Cardiac fibroblast (primary cell): ENCODE results near the gene FAM163A.

Source experiments
- DNase-seq, 2 donors: peaks; one replicate each; pipeline versions ENCODE4 v3.0.0 to v3.0.0-alpha.2; 2010; ENCODE audit warnings: low read depth in 2 of 2
- H3K4me3 ChIP-seq, 2 donors: replicated peaks in 1 of 2; 1 replicate in 1 of 2; 2 replicates in 1 of 2; pipeline ENCODE4 v1.5.1; 2011; ENCODE audit warnings: low read depth in 2 of 2, low read length in 2 of 2, mild to moderate bottlenecking in 2 of 2, moderate library complexity in 1 of 2
- TF ChIP-seq, protein P1 (sequence below): IDR thresholded peaks from one replicate; pipeline ENCODE4 v1.5.1; 2011; ENCODE audit warnings: low read depth, mild to moderate bottlenecking, low read length, inconsistent platforms

Gene FAM163A

DNA sequence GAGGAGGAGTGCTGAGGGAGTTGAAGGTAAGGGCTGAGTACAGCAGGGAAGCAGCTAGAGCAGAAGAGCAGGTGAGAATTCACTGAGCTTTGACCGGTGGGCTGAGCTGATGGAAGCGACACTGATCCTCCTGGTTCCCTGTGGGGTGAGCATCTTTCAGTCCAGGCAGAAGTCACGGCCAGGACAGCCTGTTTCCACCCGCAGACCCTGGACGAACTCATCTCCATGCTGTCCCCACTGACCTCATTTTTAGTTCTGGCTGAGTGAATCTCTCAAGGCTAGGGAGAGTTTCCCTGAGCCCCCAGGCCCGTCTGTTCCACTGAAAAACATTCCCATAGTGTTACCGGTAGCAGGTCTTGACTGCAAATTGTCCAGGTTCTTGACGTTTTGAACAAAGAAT lies 31.5 kb downstream of the FAM163A start:
- H3K4me3 ChIP-seq, result peak overlapping the region in 1 of 2 donors; percentile 7
- TF ChIP-seq, protein P1, sequence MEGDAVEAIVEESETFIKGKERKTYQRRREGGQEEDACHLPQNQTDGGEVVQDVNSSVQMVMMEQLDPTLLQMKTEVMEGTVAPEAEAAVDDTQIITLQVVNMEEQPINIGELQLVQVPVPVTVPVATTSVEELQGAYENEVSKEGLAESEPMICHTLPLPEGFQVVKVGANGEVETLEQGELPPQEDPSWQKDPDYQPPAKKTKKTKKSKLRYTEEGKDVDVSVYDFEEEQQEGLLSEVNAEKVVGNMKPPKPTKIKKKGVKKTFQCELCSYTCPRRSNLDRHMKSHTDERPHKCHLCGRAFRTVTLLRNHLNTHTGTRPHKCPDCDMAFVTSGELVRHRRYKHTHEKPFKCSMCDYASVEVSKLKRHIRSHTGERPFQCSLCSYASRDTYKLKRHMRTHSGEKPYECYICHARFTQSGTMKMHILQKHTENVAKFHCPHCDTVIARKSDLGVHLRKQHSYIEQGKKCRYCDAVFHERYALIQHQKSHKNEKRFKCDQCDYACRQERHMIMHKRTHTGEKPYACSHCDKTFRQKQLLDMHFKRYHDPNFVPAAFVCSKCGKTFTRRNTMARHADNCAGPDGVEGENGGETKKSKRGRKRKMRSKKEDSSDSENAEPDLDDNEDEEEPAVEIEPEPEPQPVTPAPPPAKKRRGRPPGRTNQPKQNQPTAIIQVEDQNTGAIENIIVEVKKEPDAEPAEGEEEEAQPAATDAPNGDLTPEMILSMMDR, result no peak
- no peak for DNase-seq

GRCh38 chr1:179775009-179775408 lies 31.9 kb downstream of the FAM163A start:
- H3K4me3 ChIP-seq, result peak overlapping the region in 1 of 2 donors; percentile 7

DNA sequence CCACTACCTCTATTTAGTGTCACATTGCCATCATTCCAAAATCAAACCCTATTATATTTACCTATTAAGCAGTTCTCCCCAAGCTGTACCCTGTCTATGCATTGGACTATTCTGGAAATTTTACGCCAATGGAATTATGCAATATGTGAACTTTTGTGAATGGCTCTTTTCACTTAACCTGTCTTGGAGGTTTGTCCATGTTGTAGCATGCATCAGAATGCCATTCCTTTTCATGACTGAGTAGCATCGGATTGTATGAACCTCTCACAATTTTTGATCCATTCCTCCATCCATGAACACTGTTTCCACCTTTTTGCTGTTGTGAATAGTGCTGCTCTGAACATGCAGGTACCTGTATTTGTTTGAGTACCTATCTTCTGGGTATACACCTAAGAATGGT lies 33.7 kb downstream of the FAM163A start:
- TF ChIP-seq, protein P1, result no peak
- no peak overlapping the region for H3K4me3 ChIP-seq
- DNase-seq, result no peak

More at GRCh38 chr1:179775009-179775408, 31.9 kb downstream of the FAM163A start:
- TF ChIP-seq, protein P1, result no peak
- peak in 1 of 2 donors; percentile 43 for DNase-seq

DNA sequence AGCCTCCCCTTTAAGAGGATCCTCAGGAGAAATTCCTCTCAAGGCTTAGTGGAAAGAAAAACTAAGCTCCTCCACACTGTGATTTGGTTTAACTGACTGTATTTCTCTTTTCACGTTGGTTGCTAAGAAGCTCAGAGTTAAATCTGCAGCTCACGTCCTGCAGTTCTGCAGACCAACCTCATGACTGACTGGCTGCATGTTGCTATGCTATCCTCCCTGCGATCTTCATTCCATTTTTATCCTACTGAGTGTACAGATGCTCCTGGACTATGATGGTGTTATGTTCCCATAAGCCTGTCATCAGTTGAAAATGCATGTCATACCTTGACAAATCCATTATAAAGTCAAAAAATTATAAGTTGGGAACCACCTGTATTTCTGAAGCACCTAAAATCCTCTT lies 34.6 kb downstream of the FAM163A start:
- H3K4me3 ChIP-seq, result no peak overlapping the region
- TF ChIP-seq, protein P1, result no peak
- DNase-seq, result no peak

DNA sequence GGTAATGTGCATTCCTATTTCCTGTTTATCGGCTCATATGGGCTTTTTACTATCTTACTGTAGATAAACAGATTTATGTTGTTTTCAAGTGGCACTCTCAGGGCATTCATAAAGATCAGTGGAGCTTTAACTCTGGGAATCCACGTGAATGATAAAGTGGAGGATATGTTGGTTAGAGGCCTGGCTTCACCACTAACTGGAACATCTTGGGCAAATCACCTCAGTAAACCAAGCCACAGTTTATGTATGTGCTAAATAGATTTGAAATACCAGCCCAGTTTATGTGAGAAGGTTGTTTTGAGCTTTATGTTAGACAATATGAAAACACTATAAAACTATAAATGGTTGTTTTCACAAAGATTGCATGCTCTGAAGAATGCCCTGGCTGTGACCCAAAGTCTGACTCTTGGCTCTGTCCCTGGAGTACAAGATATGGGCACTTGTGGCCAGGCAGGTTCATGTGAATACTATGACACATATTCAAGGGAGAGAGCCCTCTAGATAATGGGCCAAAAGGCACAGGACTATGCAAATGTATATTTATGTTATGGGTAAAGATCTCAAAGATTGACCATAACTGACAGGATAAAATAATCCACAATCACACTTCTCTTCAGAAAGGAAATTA lies 36.7 kb downstream of the FAM163A start:
- TF ChIP-seq, protein P1, result no peak
- H3K4me3 ChIP-seq, result no peak overlapping the region
- DNase-seq, result peak; percentile 56 to 65

DNA sequence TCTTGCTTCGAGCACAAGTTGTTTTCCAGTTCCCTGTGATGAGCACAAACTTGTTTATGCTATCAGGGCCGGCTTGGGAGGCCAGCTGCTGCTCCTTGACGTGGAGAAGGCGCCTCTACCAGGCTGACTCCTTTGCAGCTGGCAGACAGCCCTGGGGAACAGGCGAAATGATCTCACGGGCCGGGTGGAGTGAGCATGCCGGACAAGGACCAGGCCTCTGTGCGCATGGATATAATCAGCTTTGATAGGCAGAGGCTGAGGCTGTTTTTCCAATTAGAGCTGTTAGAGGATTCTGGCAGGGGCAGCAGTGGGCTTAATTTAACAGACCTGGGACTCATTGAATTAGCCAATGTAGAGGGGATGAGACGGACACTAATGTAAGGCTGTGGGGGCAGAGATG lies 38.9 kb downstream of the FAM163A start:
- no peak overlapping the region for H3K4me3 ChIP-seq
- TF ChIP-seq, protein P1, result no peak
- DNase-seq, result peak; percentile 63 to 70

DNA sequence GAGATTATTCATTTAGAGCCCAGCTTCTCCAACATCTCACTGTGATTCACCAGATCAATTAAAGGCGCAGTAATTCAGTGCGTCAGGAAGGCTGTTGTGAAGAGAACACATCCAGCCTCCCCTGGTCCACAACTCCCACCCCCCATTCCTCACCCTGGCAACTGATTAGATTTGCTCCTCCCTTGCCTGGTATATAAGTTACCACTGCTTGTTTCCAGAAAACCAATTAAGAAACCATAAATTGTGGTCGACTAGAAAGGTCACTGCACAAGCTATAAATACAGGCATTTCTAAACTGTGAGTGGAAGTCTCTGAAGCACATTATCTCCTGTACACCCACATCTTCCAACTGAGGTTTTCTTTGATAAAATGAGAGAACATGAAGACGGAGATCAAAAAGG lies 41.9 kb downstream of the FAM163A start:
- no peak for DNase-seq
- TF ChIP-seq, protein P1, result no peak
- no peak overlapping the region for H3K4me3 ChIP-seq
